Type B pancreatic cell (in vitro differentiated cells): ENCODE measurements around the gene DPYSL5. TPM values are rescaled to one million over a fixed set of nuclear protein-coding genes. Genes with fewer than 3 reads are reported as not detected.

ENCODE experiments used
- DNase-seq: peaks from one replicate; pipeline ENCODE4 v3.0.0; 2021; ENCODE audit warnings: mixed read lengths; ENCODE audit not compliant: unreplicated experiment; ENCODE audit errors: extremely low spot score
- H3K27ac Mint-ChIP-seq: 2 replicates; pipeline ENCODE4 v1.8.0; 2021; ENCODE audit warnings: mild to moderate bottlenecking, mixed read lengths
- H3K27me3 Mint-ChIP-seq: 2 replicates; pipeline ENCODE4 v1.8.0; 2021; ENCODE audit warnings: mixed read lengths
- H3K36me3 Mint-ChIP-seq: 2 replicates; pipeline ENCODE4 v1.8.0; 2021; ENCODE audit warnings: mixed read lengths
- H3K4me1 Mint-ChIP-seq: one replicate; pipeline ENCODE4 v1.8.0; 2021; ENCODE audit warnings: mixed read lengths; ENCODE audit not compliant: unreplicated experiment
- H3K4me3 Mint-ChIP-seq: 2 replicates; pipeline ENCODE4 v1.8.0; 2021; ENCODE audit warnings: mild to moderate bottlenecking, mixed read lengths
- H3K9me3 Mint-ChIP-seq: 2 replicates; pipeline ENCODE4 v1.8.0; 2021; ENCODE audit warnings: mixed read lengths
- CTCF ChIP-seq: fragments of 200-600 bp; sonication (generic); conservative IDR thresholded peaks from 2 replicates; pipeline ENCODE4 v1.5.0; 2021; ENCODE audit warnings: antibody characterized with exemption, mild to moderate bottlenecking
- total RNA-seq: library from RNA; stranded (reverse); gene quantifications from 2 replicates; pipeline ENCODE4 v1.2.1, GENCODE V29; 2021; ENCODE audit warnings: low replicate concordance

DPYSL5 gene
- total RNA-seq, 1 donor from 2014 or later = 51.1 TPM

DNA sequence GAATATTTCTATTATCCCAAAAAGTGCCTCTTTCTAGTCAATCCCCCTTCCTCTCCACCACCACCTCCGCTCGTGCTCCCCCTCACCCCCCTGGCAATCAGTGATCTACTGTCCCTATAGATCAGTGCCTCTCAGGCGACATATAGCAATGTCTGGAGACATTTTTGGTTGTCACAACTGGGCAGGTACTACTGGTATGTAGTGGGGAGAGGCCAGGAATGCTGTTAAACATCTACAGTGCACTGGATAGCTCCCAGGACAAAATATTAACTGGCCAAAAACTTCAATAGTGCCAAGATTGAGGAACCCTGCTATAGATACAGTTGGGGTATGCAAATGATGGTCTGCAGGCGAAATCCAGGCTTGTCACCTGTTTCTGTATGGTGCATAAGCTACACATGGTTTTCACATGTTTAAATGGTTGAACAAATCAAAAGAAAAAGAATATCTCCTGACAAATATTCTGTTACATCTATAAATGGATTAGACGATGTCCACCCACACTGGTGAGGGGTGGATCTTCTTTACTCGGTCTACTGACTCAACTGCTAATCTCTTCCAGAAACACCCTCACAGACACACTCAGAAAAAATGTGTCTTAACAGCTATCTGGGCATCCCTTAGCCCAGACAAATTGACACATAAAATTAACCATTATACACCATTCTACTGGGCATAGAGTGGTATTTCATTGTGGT, 25.5 kb downstream of the DPYSL5 start:
- DNase-seq = no peak
- Mint-ChIP-seq H3K9me3 (no peaks in the 10 kb centered on the region), H3K27ac (peak overlapping the region; percentile 99), H3K27me3 (no peaks in the 10 kb centered on the region), H3K36me3 (no peaks in the 10 kb centered on the region), H3K4me3 (peak overlapping the region; percentile 62), H3K4me1 (peaks cover 8% of the 10 kb centered on the region)
- no peak for TF ChIP-seq CTCF

- H3K27ac Mint-ChIP-seq = peak overlapping the region; percentile 99
- TF ChIP-seq CTCF = no peak
- peaks cover 3% of the 10 kb centered on the region for H3K36me3 Mint-ChIP-seq
- H3K4me3 Mint-ChIP-seq = no peak overlapping the region
- no peaks in the 10 kb centered on the region for H3K27me3 Mint-ChIP-seq
- no peaks in the 10 kb centered on the region for H3K9me3 Mint-ChIP-seq
- peaks cover 8% of the 10 kb centered on the region for H3K4me1 Mint-ChIP-seq
- DNase-seq = no peak
Observed at GRCh38 chr2:26874514-26874913, 26.6 kb downstream of the DPYSL5 start.

DNA sequence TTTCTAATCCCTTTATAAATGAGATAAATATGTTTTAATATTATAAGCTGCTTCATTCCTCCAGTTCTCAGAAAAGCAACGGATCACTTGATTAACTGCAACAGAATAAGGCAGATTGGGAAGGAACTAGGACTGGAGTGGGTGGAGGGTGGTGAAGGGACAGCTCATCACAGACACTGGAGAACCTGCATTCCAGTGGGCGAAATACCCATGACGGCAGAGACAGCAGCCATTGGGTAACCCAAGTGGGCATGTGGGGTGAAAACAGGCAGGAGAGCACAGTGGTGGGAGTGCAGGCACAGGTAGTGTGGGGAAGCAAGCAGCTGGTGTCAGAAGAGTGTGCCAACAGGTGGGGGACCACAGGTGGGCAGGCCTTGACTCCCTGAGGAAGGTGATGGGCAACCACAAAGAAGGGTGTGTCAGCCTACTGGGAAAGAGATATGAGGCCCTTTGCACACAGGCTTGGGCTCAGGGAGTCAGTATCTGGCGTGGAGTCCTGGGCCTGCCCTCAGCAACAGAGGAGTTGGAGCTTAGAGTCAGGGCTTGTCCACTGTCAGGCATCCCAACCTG, 27.2 kb downstream of the DPYSL5 start:
- H3K27me3 Mint-ChIP-seq = no peaks in the 10 kb centered on the region

GRCh38 chr2:26875808-26876207, 27.9 kb downstream of the DPYSL5 start:
- no peak overlapping the region for H3K27ac Mint-ChIP-seq
- no peak overlapping the region for H3K4me3 Mint-ChIP-seq
- no peaks in the 10 kb centered on the region for H3K27me3 Mint-ChIP-seq
- peaks cover 3% of the 10 kb centered on the region for H3K36me3 Mint-ChIP-seq
- no peak for TF ChIP-seq CTCF
- no peak for DNase-seq
- peaks cover 8% of the 10 kb centered on the region for H3K4me1 Mint-ChIP-seq
- H3K9me3 Mint-ChIP-seq = no peaks in the 10 kb centered on the region

More for the DNA sequence above, 27.2 kb downstream of the DPYSL5 start:
- H3K9me3 Mint-ChIP-seq = no peaks in the 10 kb centered on the region
- no peak for DNase-seq
- H3K27ac Mint-ChIP-seq = no peak overlapping the region
- H3K4me1 Mint-ChIP-seq = peaks cover 8% of the 10 kb centered on the region
- TF ChIP-seq CTCF = no peak
- peaks cover 3% of the 10 kb centered on the region for H3K36me3 Mint-ChIP-seq
- H3K4me3 Mint-ChIP-seq = no peak overlapping the region

GRCh38 chr2:26876260-26876659, 28.3 kb downstream of the DPYSL5 start:
- peaks cover 8% of the 10 kb centered on the region for H3K4me1 Mint-ChIP-seq
- H3K9me3 Mint-ChIP-seq = no peaks in the 10 kb centered on the region
- no peaks in the 10 kb centered on the region for H3K27me3 Mint-ChIP-seq
- no peak for DNase-seq
- H3K36me3 Mint-ChIP-seq = peaks cover 3% of the 10 kb centered on the region
- no peak overlapping the region for H3K27ac Mint-ChIP-seq
- no peak for TF ChIP-seq CTCF
- H3K4me3 Mint-ChIP-seq = no peak overlapping the region
